Measurements from ENCODE around the gene PURB.

GRCh38 chr7:44849259-44849884 lies 36.0 kb downstream of the PURB start:
- TF ChIP-seq, protein P1, sequence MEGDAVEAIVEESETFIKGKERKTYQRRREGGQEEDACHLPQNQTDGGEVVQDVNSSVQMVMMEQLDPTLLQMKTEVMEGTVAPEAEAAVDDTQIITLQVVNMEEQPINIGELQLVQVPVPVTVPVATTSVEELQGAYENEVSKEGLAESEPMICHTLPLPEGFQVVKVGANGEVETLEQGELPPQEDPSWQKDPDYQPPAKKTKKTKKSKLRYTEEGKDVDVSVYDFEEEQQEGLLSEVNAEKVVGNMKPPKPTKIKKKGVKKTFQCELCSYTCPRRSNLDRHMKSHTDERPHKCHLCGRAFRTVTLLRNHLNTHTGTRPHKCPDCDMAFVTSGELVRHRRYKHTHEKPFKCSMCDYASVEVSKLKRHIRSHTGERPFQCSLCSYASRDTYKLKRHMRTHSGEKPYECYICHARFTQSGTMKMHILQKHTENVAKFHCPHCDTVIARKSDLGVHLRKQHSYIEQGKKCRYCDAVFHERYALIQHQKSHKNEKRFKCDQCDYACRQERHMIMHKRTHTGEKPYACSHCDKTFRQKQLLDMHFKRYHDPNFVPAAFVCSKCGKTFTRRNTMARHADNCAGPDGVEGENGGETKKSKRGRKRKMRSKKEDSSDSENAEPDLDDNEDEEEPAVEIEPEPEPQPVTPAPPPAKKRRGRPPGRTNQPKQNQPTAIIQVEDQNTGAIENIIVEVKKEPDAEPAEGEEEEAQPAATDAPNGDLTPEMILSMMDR (IDR thresholded peaks at IDR 0.05): no peak
- TF ChIP-seq POLR2A (IDR thresholded peaks at IDR 0.05) (no peak), POLR2AphosphoS5 (IDR thresholded peaks at IDR 0.05; ENCODE audit: insufficient read depth in 1 of 2, low read depth in 1 of 2) (no peak)
